Lung (tissue), 12 donors: ENCODE measurements around the gene TMTC3. TPM values are rescaled to one million over a fixed set of nuclear protein-coding genes. Genes with fewer than 3 reads are reported as not detected.
A peak's percentile ranks its signal among the peaks of the same experiment; 100 is the strongest.
"Not testable (repeated sequence)": the region's sequence is repeated elsewhere in the genome, so short reads cannot be mapped to it uniquely, and the experiment has no call there.

Experiments
- ATAC-seq: fragments of 200-7000 bp; cut with Tn5 transposase; one replicate; pipeline ENCODE4 v1.9.1; 2020; ENCODE audit warnings: moderate number of reproducible peaks; ENCODE audit not compliant: insufficient read depth, low FRiP score
- DNase-seq, 3 donors: peaks; one replicate each; pipeline ENCODE4 v3.0.0-alpha.2; 2013 to 2017
- H3K27ac ChIP-seq, 2 donors: one replicate each; pipeline ENCODE4 v1.5.1; 2013; ENCODE audit warnings: mild to moderate bottlenecking in 2 of 2, moderate library complexity in 2 of 2, control low read depth in 1 of 2, inconsistent platforms in 1 of 2, low read depth in 1 of 2, low read length in 1 of 2
- H3K27me3 ChIP-seq, 3 donors: one replicate each; pipeline ENCODE4 v1.5.1; 2013; ENCODE audit warnings: low read length in 2 of 3; ENCODE audit not compliant: control insufficient read depth in 3 of 3, insufficient read depth in 3 of 3
- H3K36me3 ChIP-seq, 4 donors: one replicate each; pipeline ENCODE4 v1.5.1; 2013; ENCODE audit warnings: low read length in 4 of 4, mild to moderate bottlenecking in 1 of 4, moderate library complexity in 1 of 4; ENCODE audit not compliant: control insufficient read depth in 4 of 4, insufficient read depth in 4 of 4
- H3K4me1 ChIP-seq, 5 donors: one replicate each; pipeline ENCODE4 v1.5.1; 2013; ENCODE audit warnings: low read length in 5 of 5, mild to moderate bottlenecking in 2 of 5, moderate library complexity in 1 of 5; ENCODE audit not compliant: control insufficient read depth in 5 of 5, insufficient read depth in 5 of 5
- H3K4me3 ChIP-seq: one replicate; pipeline ENCODE4 v1.5.1; 2013; ENCODE audit warnings: mild to moderate bottlenecking, control low read depth, moderate library complexity
- H3K9ac ChIP-seq, 2 donors: one replicate each; pipeline ENCODE4 v1.5.1; 2013; ENCODE audit warnings: low read length in 2 of 2, control low read depth in 1 of 2; ENCODE audit not compliant: insufficient read depth in 1 of 2
- H3K9me3 ChIP-seq, 4 donors: one replicate each; pipeline ENCODE4 v1.5.1; 2013; ENCODE audit warnings: low read length in 3 of 4, mild to moderate bottlenecking in 1 of 4, moderate library complexity in 1 of 4; ENCODE audit not compliant: control insufficient read depth in 4 of 4, insufficient read depth in 3 of 4
- WGBS, 2 donors: extraction: QIAGEN DNeasy Blood & Tissue Kit; methylation state at CpG; one replicate each; pipeline ENCODE4 v1.1.7; 2013; 5-methylcytosine and 5-hydroxymethylcytosine counted together
- polyA plus RNA-seq, 2 donors: library from polyadenylated mRNA; stranded (reverse); fragments of 200-250 nt; gene quantifications; one replicate each; pipeline ENCODE4 v1.2.1, GENCODE V29; 2013
- total RNA-seq, 2 donors: library from RNA; depleted of rRNA in 1 of 2; stranded (reverse); fragments of >200 nt in 1 of 2; gene quantifications; one replicate each; pipeline ENCODE4 v1.2.1, GENCODE V29; 2014 to 2021
- TF ChIP-seq, protein P1 (sequence below): IDR thresholded peaks from 2 replicates; pipeline ENCODE4 v1.5.1; 2012; ENCODE audit warnings: mild to moderate bottlenecking; ENCODE audit errors: control extremely low read depth, extremely low read depth
- donor health status: control.
- donor health status: control.
- donor health status: Bipolar disorder and iron deficiency.
- donor health status: healthy.
- donor health status: DM: yes; HTN: yes; CAD: no.

Gene TMTC3
- total and polyA plus RNA-seq, 4 donors, result 3.4 to 36.2 (median 10.8) TPM

DNA sequence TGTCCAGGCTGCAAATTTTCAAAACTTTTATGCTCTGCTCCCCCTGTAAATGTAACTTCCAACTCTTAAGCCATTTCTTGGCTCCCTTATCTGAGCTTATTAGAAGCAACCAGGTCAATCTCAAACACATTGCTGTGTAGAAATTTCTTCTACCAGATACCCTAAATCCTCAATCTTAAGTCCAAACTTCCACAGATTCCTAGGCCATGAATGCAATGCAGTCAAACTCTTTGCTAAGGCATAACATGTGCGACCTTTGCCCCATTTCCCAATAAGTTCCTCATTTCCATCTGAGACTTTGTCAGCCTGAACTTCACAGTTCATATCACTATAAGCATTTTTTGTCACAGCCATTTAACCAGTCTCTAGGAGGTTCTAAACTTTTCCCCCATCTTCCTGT is 64.5 kb downstream of the TMTC3 start:
- DNase-seq (peak; percentile 33 to 79 (median 59)), ATAC-seq (no peak)
- Histone ChIP-seq H3K27ac (no peak overlapping the region), H3K4me3 (no peak overlapping the region), H3K4me1 (peaks cover 0 to 5% (median 0%) of the 10 kb centered on the region in 5 donors), H3K36me3 (no peaks in the 10 kb centered on the region), H3K9ac (no peak overlapping the region), H3K27me3 (no peaks in the 10 kb centered on the region), H3K9me3 (peaks cover 0 to 17% (median 9%) of the 10 kb centered on the region in 4 donors)
- TF ChIP-seq, protein P1, sequence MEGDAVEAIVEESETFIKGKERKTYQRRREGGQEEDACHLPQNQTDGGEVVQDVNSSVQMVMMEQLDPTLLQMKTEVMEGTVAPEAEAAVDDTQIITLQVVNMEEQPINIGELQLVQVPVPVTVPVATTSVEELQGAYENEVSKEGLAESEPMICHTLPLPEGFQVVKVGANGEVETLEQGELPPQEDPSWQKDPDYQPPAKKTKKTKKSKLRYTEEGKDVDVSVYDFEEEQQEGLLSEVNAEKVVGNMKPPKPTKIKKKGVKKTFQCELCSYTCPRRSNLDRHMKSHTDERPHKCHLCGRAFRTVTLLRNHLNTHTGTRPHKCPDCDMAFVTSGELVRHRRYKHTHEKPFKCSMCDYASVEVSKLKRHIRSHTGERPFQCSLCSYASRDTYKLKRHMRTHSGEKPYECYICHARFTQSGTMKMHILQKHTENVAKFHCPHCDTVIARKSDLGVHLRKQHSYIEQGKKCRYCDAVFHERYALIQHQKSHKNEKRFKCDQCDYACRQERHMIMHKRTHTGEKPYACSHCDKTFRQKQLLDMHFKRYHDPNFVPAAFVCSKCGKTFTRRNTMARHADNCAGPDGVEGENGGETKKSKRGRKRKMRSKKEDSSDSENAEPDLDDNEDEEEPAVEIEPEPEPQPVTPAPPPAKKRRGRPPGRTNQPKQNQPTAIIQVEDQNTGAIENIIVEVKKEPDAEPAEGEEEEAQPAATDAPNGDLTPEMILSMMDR, result no peak
- WGBS, 2 donors, result 83 to 84% methylated on average over 1 of the region's 1 CpG

- Histone ChIP-seq H3K9me3 (peaks cover 0 to 20% (median 9%) of the 10 kb centered on the region in 4 donors), H3K27me3 (no peaks in the 10 kb centered on the region), H3K36me3 (no peaks in the 10 kb centered on the region), H3K4me1 (peaks cover 0 to 5% (median 0%) of the 10 kb centered on the region in 5 donors), H3K27ac (no peak overlapping the region), H3K4me3 (no peak overlapping the region), H3K9ac (no peak overlapping the region)
- 64% methylated on average over 4 of the region's 4 CpGs for WGBS, 2 donors
- TF ChIP-seq, protein P1, result no peak
- ATAC-seq (peak; percentile 29), DNase-seq (peak in 2 of 3 donors; percentile 32 to 69)
Observed at GRCh38 chr12:88207921-88208620, 66.0 kb downstream of the TMTC3 start.

DNA sequence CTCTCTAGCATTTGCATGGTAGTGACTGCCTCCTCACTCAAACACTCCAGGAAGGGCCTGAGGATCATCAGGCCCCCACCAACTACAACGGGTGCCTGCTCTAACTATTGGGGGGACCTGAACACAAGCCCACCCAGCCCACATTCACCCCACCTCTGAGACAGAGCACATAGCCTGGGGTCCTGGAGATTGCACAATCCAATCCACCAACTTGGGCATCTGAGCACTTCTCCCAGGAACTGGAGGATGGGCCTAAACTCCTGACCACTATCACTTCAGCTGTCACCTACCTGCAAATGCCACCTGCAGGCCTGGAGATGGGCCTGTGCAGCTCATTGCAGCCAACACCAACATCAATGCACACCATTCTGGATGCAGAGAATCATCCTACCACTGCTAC is 66.6 kb downstream of the TMTC3 start:
- Histone ChIP-seq H3K9me3 (peaks cover 0 to 19% (median 9%) of the 10 kb centered on the region in 4 donors), H3K36me3 (no peaks in the 10 kb centered on the region), H3K4me1 (peaks cover 0 to 5% (median 0%) of the 10 kb centered on the region in 5 donors), H3K27ac (no peak overlapping the region), H3K9ac (no peak overlapping the region), H3K27me3 (no peaks in the 10 kb centered on the region), H3K4me3 (no peak overlapping the region)
- TF ChIP-seq, protein P1, result no peak
- no peak for ATAC-seq
- 71 to 85% methylated on average over 1 of the region's 1 CpG for WGBS, 2 donors
- no peak for DNase-seq

DNA sequence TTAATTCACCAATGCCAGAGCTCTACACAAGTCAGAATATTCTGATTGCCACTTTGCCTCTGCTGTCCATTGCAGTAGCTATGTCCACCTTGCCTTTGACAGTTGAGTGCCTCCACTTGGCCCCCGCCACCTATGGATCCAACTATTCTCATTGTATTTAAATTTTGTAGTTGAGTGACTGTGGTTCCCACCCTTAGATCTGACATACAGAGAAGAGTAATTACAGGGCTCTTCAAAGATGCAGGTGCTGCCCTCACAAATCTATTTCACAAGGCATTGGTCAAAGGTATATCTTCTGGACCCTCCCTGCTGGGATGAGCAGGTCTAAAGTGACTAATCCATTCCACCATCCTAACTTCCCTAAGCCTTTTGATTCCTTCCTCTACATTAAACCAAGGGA is 68.2 kb downstream of the TMTC3 start:
- not testable (repeated sequence) for DNase-seq, H3K36me3 ChIP-seq, ATAC-seq, H3K27ac ChIP-seq, H3K4me1 ChIP-seq, H3K4me3 ChIP-seq, H3K9ac ChIP-seq, H3K27me3 ChIP-seq
- 89 to 96% methylated on average over 1 of the region's 1 CpG for WGBS, 2 donors
- H3K9me3 ChIP-seq, result peaks cover 0 to 18% (median 9%) of the 10 kb centered on the region in 4 donors
